Mucosa of stomach (tissue), 1 donor: ENCODE results near the gene LRRTM4.

Experiments
- H3K27me3 ChIP-seq: one replicate; pipeline ENCODE4 v1.7.0; 2013; ENCODE audit warnings: mild to moderate bottlenecking, low read length; ENCODE audit not compliant: control insufficient read depth, insufficient read depth
- H3K36me3 ChIP-seq: one replicate; pipeline ENCODE4 v1.7.0; 2013; ENCODE audit warnings: low read length; ENCODE audit not compliant: control insufficient read depth, insufficient read depth
- H3K4me1 ChIP-seq: one replicate; pipeline ENCODE4 v1.7.0; 2013; ENCODE audit warnings: mild to moderate bottlenecking, low read length; ENCODE audit not compliant: control insufficient read depth, insufficient read depth
- H3K4me3 ChIP-seq: one replicate; pipeline ENCODE4 v1.7.0; 2013; ENCODE audit warnings: low read length
- H3K9ac ChIP-seq: one replicate; pipeline ENCODE4 v1.7.0; 2013; ENCODE audit warnings: mild to moderate bottlenecking, low read length, moderate library complexity
- H3K9me3 ChIP-seq: one replicate; pipeline ENCODE4 v1.7.0; 2013; ENCODE audit warnings: mild to moderate bottlenecking, low read length, moderate library complexity; ENCODE audit not compliant: control insufficient read depth
- donor health status: Pancreatic carcinoma.

Gene LRRTM4

GRCh38 chr2:76866464-76866863 is 655.7 kb downstream of the LRRTM4 start:
- Histone ChIP-seq H3K9ac (no peak overlapping the region), H3K36me3 (no peaks in the 10 kb centered on the region), H3K9me3 (no peaks in the 10 kb centered on the region), H3K4me1 (no peaks in the 10 kb centered on the region), H3K27me3 (no peaks in the 10 kb centered on the region), H3K4me3 (no peak overlapping the region)

DNA sequence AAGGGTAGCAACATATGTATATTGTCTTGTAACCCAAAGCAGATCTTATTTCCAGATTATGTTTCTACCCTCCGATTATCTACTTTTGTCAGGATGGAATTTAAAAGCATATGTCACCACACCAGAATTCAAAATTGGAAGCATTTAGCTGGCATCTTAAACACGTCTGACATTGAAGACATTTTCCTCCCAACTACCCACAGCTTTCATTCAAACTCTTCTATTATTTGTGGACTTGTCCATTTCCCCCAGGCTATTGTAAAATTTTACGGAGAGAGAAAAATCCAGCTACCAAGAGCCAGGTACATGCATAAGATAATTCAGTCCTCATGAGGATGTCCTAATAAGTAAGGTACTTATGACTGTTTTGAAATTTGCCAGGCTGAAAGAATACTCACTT is 659.3 kb downstream of the LRRTM4 start:
- H3K36me3 ChIP-seq = no peaks in the 10 kb centered on the region
- H3K9ac ChIP-seq = no peak overlapping the region
- no peak overlapping the region for H3K4me3 ChIP-seq
- H3K4me1 ChIP-seq = no peaks in the 10 kb centered on the region
- H3K9me3 ChIP-seq = no peaks in the 10 kb centered on the region
- H3K27me3 ChIP-seq = no peaks in the 10 kb centered on the region

GRCh38 chr2:76861708-76862107 is 660.5 kb downstream of the LRRTM4 start:
- Histone ChIP-seq H3K4me1 (no peaks in the 10 kb centered on the region), H3K27me3 (no peaks in the 10 kb centered on the region), H3K9ac (no peak overlapping the region), H3K9me3 (no peaks in the 10 kb centered on the region), H3K36me3 (no peaks in the 10 kb centered on the region), H3K4me3 (no peak overlapping the region)

GRCh38 chr2:76851000-76851399 is 671.2 kb downstream of the LRRTM4 start:
- Histone ChIP-seq H3K9ac (no peak overlapping the region), H3K9me3 (no peaks in the 10 kb centered on the region), H3K4me1 (no peaks in the 10 kb centered on the region), H3K27me3 (no peaks in the 10 kb centered on the region), H3K36me3 (no peaks in the 10 kb centered on the region), H3K4me3 (no peak overlapping the region)

- Histone ChIP-seq H3K9ac (no peak overlapping the region), H3K4me3 (no peak overlapping the region), H3K9me3 (no peaks in the 10 kb centered on the region), H3K4me1 (no peaks in the 10 kb centered on the region), H3K36me3 (no peaks in the 10 kb centered on the region), H3K27me3 (no peaks in the 10 kb centered on the region)
These were observed 673.1 kb downstream of the LRRTM4 start for GRCh38 chr2:76849086-76849485.

- no peaks in the 10 kb centered on the region for H3K27me3 ChIP-seq
- no peak overlapping the region for H3K4me3 ChIP-seq
- H3K9me3 ChIP-seq = no peaks in the 10 kb centered on the region
- no peaks in the 10 kb centered on the region for H3K36me3 ChIP-seq
- no peaks in the 10 kb centered on the region for H3K4me1 ChIP-seq
- no peak overlapping the region for H3K9ac ChIP-seq
These were observed 682.4 kb downstream of the LRRTM4 start for GRCh38 chr2:76839826-76840225.

DNA sequence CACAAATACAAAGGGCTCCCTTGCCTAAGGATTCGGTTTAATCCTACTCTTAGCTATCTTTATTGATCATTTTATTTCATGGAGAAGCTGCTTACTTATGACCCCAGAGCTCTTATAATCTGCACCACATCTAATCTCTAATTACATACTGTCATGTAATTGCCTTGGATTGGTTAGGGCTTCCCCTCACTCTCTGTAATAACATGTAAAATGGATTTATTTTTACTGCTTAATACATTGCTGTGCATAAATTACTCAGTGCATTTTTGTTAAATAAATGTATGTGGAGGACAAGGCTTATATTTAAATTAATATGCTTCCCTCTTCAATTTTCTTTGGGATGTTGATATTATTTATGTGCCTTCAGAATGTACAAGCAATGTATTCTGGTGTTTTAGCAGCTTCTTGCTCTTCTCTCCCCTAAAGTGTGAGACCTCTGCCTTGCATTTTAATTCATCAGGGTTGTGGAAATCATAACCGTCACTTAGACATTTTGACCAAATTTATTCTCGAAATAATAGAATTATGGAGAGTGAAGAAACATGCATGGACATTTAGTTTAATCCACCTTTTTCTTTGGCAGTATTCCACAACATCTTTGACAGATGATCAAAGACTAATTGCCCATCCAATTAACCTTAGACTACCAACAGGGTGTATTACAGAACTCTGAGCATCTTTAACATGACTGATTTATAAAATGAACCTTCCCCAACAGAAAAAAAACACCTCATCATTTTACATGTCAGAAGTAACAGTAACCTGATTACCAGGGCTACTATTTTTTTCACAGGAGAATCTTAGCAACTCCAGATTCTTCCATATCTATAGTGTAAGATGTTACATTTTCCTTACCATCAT is 692.6 kb downstream of the LRRTM4 start:
- no peak overlapping the region for H3K4me3 ChIP-seq
- no peaks in the 10 kb centered on the region for H3K4me1 ChIP-seq
- H3K27me3 ChIP-seq = no peaks in the 10 kb centered on the region
- H3K9ac ChIP-seq = no peak overlapping the region
- no peaks in the 10 kb centered on the region for H3K36me3 ChIP-seq
- H3K9me3 ChIP-seq = no peaks in the 10 kb centered on the region

DNA sequence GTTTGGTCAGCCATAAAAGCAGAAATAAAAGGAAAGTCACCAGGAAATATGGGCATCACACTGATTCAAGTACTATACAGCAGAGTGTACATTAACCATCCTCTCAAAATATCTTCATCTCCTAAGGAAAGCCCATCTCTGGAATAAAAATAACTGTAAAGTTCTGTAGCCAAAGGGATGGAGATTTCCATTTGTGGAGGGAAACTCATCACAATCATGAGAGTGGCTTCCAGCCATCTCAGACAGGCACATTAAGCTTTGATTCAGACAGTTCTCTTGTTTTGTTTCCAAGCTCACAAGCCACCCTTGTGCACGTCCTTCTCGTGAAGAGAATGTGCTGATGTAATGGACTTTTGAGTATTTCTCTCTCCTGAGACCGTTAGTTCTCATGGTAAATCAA is 695.5 kb downstream of the LRRTM4 start:
- Histone ChIP-seq H3K9ac (no peak overlapping the region), H3K9me3 (no peaks in the 10 kb centered on the region), H3K36me3 (no peaks in the 10 kb centered on the region), H3K4me1 (no peaks in the 10 kb centered on the region), H3K27me3 (no peaks in the 10 kb centered on the region), H3K4me3 (no peak overlapping the region)

DNA sequence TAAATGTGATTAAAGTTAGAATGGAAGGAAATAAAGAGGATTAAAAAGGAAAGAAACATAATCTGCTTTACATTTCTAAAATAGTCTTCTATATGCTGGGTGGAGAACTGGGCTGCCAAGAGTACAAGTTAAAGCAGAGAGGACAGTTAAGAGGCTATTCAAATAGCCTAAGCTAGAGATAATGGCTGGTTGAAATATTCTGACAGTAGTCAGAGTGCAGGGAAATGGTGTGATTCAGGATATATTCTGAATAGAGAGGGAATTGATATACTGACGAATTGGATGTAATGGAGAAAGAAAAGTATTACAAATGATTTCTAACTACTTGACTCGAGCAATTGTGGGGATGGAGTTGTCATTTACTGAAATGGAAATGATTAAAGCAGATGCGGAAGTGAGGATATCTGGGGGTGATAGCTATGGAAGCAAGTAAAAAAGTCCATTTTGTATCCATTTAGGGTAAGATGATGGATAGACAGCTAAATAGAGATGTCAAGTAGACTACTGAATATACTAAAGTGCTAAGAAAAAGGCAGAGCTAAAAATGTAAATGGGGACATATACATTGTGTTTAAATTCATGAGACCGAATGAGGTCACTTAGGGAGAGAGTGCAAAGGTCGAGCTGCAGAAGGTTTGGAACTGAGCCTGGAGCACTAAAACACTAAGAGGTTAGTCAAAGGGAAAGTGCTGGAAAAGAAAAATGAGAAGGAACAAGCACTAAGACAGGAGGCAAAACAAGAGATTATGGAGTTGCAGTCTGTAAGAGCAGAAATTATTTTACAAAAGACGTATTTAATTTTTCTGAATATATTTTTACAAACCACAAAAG is 696.8 kb downstream of the LRRTM4 start:
- H3K27me3 ChIP-seq = no peaks in the 10 kb centered on the region

GRCh38 chr2:76821731-76822130 is 700.4 kb downstream of the LRRTM4 start:
- H3K9ac ChIP-seq = no peak overlapping the region
- no peak overlapping the region for H3K4me3 ChIP-seq
- H3K4me1 ChIP-seq = no peaks in the 10 kb centered on the region
- no peaks in the 10 kb centered on the region for H3K27me3 ChIP-seq
- no peaks in the 10 kb centered on the region for H3K36me3 ChIP-seq
- no peaks in the 10 kb centered on the region for H3K9me3 ChIP-seq

More for the DNA sequence above, 696.8 kb downstream of the LRRTM4 start:
- Histone ChIP-seq H3K4me1 (no peaks in the 10 kb centered on the region), H3K4me3 (no peak overlapping the region), H3K9ac (no peak overlapping the region), H3K9me3 (no peaks in the 10 kb centered on the region), H3K36me3 (no peaks in the 10 kb centered on the region)

GRCh38 chr2:76813084-76813483 is 709.1 kb downstream of the LRRTM4 start:
- Histone ChIP-seq H3K27me3 (no peaks in the 10 kb centered on the region), H3K9me3 (no peaks in the 10 kb centered on the region), H3K36me3 (no peaks in the 10 kb centered on the region), H3K4me1 (no peaks in the 10 kb centered on the region), H3K9ac (no peak overlapping the region), H3K4me3 (no peak overlapping the region)

GRCh38 chr2:76812156-76812555 is 710.0 kb downstream of the LRRTM4 start:
- Histone ChIP-seq H3K27me3 (no peaks in the 10 kb centered on the region), H3K9me3 (no peaks in the 10 kb centered on the region), H3K4me1 (no peaks in the 10 kb centered on the region), H3K4me3 (no peak overlapping the region), H3K9ac (no peak overlapping the region), H3K36me3 (no peaks in the 10 kb centered on the region)
